Hepatocyte (in vitro differentiated cells): ENCODE data around the gene KCTD17. TPM values are rescaled to one million over a fixed set of nuclear protein-coding genes. Genes with fewer than 3 reads are reported as not detected.

Experiments
- DNase-seq: peaks from one replicate; pipeline ENCODE4 v3.0.0-alpha.2; 2016; ENCODE audit warnings: low spot score
- H2AFZ ChIP-seq: fragments of 200-600 bp; sonication (generic); 2 replicates; pipeline ENCODE4 v1.6.0; 2016; ENCODE audit warnings: antibody characterized with exemption, mild to moderate bottlenecking
- H3K27ac ChIP-seq: fragments of 200-600 bp; sonication (generic); 2 replicates; pipeline ENCODE4 v1.5.1; 2016; ENCODE audit warnings: mild to moderate bottlenecking
- H3K27me3 ChIP-seq: fragments of 200-600 bp; sonication (generic); 2 replicates; pipeline ENCODE4 v1.6.1; 2016
- H3K36me3 ChIP-seq: fragments of 200-600 bp; sonication (generic); replicated peaks from 2 replicates; pipeline ENCODE4 v1.5.1; 2016; ENCODE audit warnings: low read depth; ENCODE audit not compliant: insufficient read depth
- H3K4me1 ChIP-seq: fragments of 200-600 bp; sonication (generic); 2 replicates; pipeline ENCODE4 v1.5.1; 2016; ENCODE audit warnings: mild to moderate bottlenecking, moderate library complexity; ENCODE audit not compliant: insufficient read depth
- H3K4me2 ChIP-seq: fragments of 200-600 bp; sonication (generic); 2 replicates; pipeline ENCODE4 v1.6.0; 2016
- H3K4me3 ChIP-seq: fragments of 200-600 bp; sonication (generic); 2 replicates; pipeline ENCODE4 v1.5.1; 2016; ENCODE audit warnings: mild to moderate bottlenecking
- H3K79me2 ChIP-seq: fragments of 200-600 bp; sonication (generic); 2 replicates; pipeline ENCODE4 v1.6.0; 2017; ENCODE audit warnings: mild to moderate bottlenecking
- H3K9me2 ChIP-seq: fragments of 200-600 bp; sonication (generic); replicated peaks from 2 replicates; pipeline ENCODE4 v1.6.0; 2017; ENCODE audit warnings: mild to moderate bottlenecking; ENCODE audit not compliant: insufficient read depth
- H3K9me3 ChIP-seq: fragments of 200-600 bp; sonication (generic); 2 replicates; pipeline ENCODE4 v1.5.1; 2016; ENCODE audit warnings: low read depth, mild to moderate bottlenecking
- H4K20me1 ChIP-seq: fragments of 200-600 bp; sonication (generic); 2 replicates; pipeline ENCODE4 v1.6.0; 2016; ENCODE audit warnings: mild to moderate bottlenecking; ENCODE audit not compliant: insufficient read depth, poor library complexity, severe bottlenecking
- CTCF ChIP-seq: fragments of 200-600 bp; sonication (generic); IDR thresholded peaks from 2 replicates; pipeline ENCODE4 v1.5.1; 2016; ENCODE audit warnings: antibody characterized with exemption, mild to moderate bottlenecking; ENCODE audit not compliant: poor library complexity
- EZH2 ChIP-seq: fragments of 200-600 bp; sonication (generic); IDR thresholded peaks from 2 replicates; pipeline ENCODE4 v1.6.1; 2016; ENCODE audit warnings: antibody characterized with exemption, mild to moderate bottlenecking, borderline replicate concordance
- EZH2phosphoT487 ChIP-seq: fragments of 200-600 bp; sonication (generic); IDR thresholded peaks from one replicate; pipeline ENCODE4 v1.6.1; 2018; ENCODE audit warnings: antibody characterized with exemption, mild to moderate bottlenecking, low read depth, moderate library complexity; ENCODE audit not compliant: unreplicated experiment, severe bottlenecking
- WGBS: methylation state at CpG from one replicate; pipeline ENCODE4 v1.1.6; 2016; ENCODE audit warnings: low lambda C conversion rate; ENCODE audit errors: missing lambda C conversion rate; 5-methylcytosine and 5-hydroxymethylcytosine counted together
- polyA plus RNA-seq: library from polyadenylated mRNA; unstranded; fragments of >200 nt; fragmentation: Nextera tagmentation; extraction: Ambion mirVana; gene quantifications from 2 replicates; pipeline ENCODE4 v1.2.1, GENCODE V29; 2016
- total RNA-seq: library from RNA; depleted of rRNA; stranded (reverse); fragments of >200 nt; gene quantifications from 2 replicates; pipeline ENCODE4 v1.2.3, GENCODE V29; 2014

Gene KCTD17
- total and polyA plus RNA-seq, 2 experiments from 2014 or later: 15.2 to 25.4 TPM

GRCh38 chr22:37007651-37008050, 43.9 kb upstream of the KCTD17 start:
- no peaks in the 10 kb centered on the region for H3K9me3 ChIP-seq
- DNase-seq: no peak
- no peaks in the 10 kb centered on the region for H3K4me1 ChIP-seq
- no peak overlapping the region for H3K4me2 ChIP-seq
- TF ChIP-seq EZH2phosphoT487 (no peak), EZH2 (no peak), CTCF (no peak)
- no peak overlapping the region for H3K27ac ChIP-seq
- H3K27me3 ChIP-seq: no peaks in the 10 kb centered on the region
- H3K9me2 ChIP-seq: no peaks in the 10 kb centered on the region
- no peak overlapping the region for H3K4me3 ChIP-seq
- H2AFZ ChIP-seq: no peak overlapping the region
- WGBS: 39% methylated on average over 2 of the region's 2 CpGs
- H4K20me1 ChIP-seq: no peaks in the 10 kb centered on the region
- H3K36me3 ChIP-seq: no peaks in the 10 kb centered on the region
- H3K79me2 ChIP-seq: no peaks in the 10 kb centered on the region

- no peaks in the 10 kb centered on the region for H3K36me3 ChIP-seq
- H3K9me3 ChIP-seq: no peaks in the 10 kb centered on the region
- no peaks in the 10 kb centered on the region for H3K4me1 ChIP-seq
- DNase-seq: no peak
- H2AFZ ChIP-seq: no peak overlapping the region
- no peaks in the 10 kb centered on the region for H3K27me3 ChIP-seq
- no peaks in the 10 kb centered on the region for H4K20me1 ChIP-seq
- TF ChIP-seq EZH2phosphoT487 (no peak), EZH2 (no peak), CTCF (no peak)
- H3K4me3 ChIP-seq: no peak overlapping the region
- no peak overlapping the region for H3K4me2 ChIP-seq
- no peaks in the 10 kb centered on the region for H3K79me2 ChIP-seq
- 86% methylated on average over 2 of the region's 2 CpGs for WGBS
- H3K9me2 ChIP-seq: no peaks in the 10 kb centered on the region
- no peak overlapping the region for H3K27ac ChIP-seq
These were observed 43.2 kb upstream of the KCTD17 start for GRCh38 chr22:37008365-37008764.

- TF ChIP-seq EZH2 (no peak), EZH2phosphoT487 (no peak), CTCF (no peak)
- Histone ChIP-seq H3K4me1 (no peaks in the 10 kb centered on the region), H3K27me3 (no peaks in the 10 kb centered on the region), H3K79me2 (no peaks in the 10 kb centered on the region), H3K4me3 (no peak overlapping the region), H2AFZ (no peak overlapping the region), H3K27ac (no peak overlapping the region), H3K4me2 (no peak overlapping the region), H3K9me2 (no peaks in the 10 kb centered on the region), H4K20me1 (no peaks in the 10 kb centered on the region), H3K9me3 (no peaks in the 10 kb centered on the region), H3K36me3 (no peaks in the 10 kb centered on the region)
- 100% methylated on average over 2 of the region's 2 CpGs for WGBS
- DNase-seq: no peak
These were observed 42.1 kb upstream of the KCTD17 start for GRCh38 chr22:37009490-37009889.

- H3K9me3 ChIP-seq: no peaks in the 10 kb centered on the region
- no peak overlapping the region for H3K4me2 ChIP-seq
- peaks cover 3% of the 10 kb centered on the region for H3K4me1 ChIP-seq
- no peak overlapping the region for H3K27ac ChIP-seq
- DNase-seq: no peak
- H4K20me1 ChIP-seq: no peaks in the 10 kb centered on the region
- WGBS: 88% methylated on average over 4 of the region's 4 CpGs
- no peaks in the 10 kb centered on the region for H3K36me3 ChIP-seq
- no peaks in the 10 kb centered on the region for H3K9me2 ChIP-seq
- H3K79me2 ChIP-seq: no peaks in the 10 kb centered on the region
- H3K27me3 ChIP-seq: no peaks in the 10 kb centered on the region
- TF ChIP-seq EZH2: no peak
- TF ChIP-seq CTCF: no peak
- no peak for TF ChIP-seq EZH2phosphoT487
- no peak overlapping the region for H3K4me3 ChIP-seq
- no peak overlapping the region for H2AFZ ChIP-seq
These were observed 41.4 kb upstream of the KCTD17 start for GRCh38 chr22:37010174-37010573.
